Left colon (tissue), 2 donors: ENCODE data around the gene MAFG. TPM values are rescaled to one million over a fixed set of nuclear protein-coding genes. Genes with fewer than 3 reads are reported as not detected.

Source experiments
- ATAC-seq: fragments of 200-7000 bp; cut with Tn5 transposase; one replicate; pipeline ENCODE4 v1.9.1; 2020; ENCODE audit warnings: mild to moderate bottlenecking, moderate library complexity
- DNase-seq, 2 donors: peaks; one replicate each; pipeline ENCODE4 v3.0.0-alpha.2; 2020
- intact Hi-C, 2 donors: fragments of 100-400 bp; cut with DNase I in 1 of 2; cut with micrococcal nuclease in 1 of 2; formaldehyde crosslinking; loops; one replicate each; pipeline versions ENCODE4 v1.11.2 to v1.14.0; 2022; cut with DNase I, micrococcal nuclease
- total RNA-seq, 2 donors: library from RNA; stranded (reverse); fragmentation: NEBNext Ultra II Directional; extraction: Animal tissue kit (Norgen Biotek cat#: 25700); gene quantifications; one replicate each; pipeline ENCODE4 v1.2.1, GENCODE V29; 2021
- donor health status: DM: no; HTN: no; CAD: no.
- donor health status: DM: yes; HTN: yes; CAD: no.

Gene MAFG
- total RNA-seq, 2 donors from 2014 or later, result 17.8 to 19.7 TPM

GRCh38 chr17:81903896-81904599 lies 23.5 kb downstream of the MAFG start:
- ATAC-seq, result no peak
- DNase-seq, result no peak
- intact Hi-C loops, result no loop called here

- intact Hi-C loops, result no loop called here
- no peak for DNase-seq
- ATAC-seq, result no peak
Measured at GRCh38 chr17:81903415-81903831, 24.1 kb downstream of the MAFG start.

- DNase-seq (no peak), ATAC-seq (peak; percentile 38)
- intact Hi-C loops, result no loop called here
Measured at GRCh38 chr17:81902653-81903414, 24.7 kb downstream of the MAFG start.

DNA sequence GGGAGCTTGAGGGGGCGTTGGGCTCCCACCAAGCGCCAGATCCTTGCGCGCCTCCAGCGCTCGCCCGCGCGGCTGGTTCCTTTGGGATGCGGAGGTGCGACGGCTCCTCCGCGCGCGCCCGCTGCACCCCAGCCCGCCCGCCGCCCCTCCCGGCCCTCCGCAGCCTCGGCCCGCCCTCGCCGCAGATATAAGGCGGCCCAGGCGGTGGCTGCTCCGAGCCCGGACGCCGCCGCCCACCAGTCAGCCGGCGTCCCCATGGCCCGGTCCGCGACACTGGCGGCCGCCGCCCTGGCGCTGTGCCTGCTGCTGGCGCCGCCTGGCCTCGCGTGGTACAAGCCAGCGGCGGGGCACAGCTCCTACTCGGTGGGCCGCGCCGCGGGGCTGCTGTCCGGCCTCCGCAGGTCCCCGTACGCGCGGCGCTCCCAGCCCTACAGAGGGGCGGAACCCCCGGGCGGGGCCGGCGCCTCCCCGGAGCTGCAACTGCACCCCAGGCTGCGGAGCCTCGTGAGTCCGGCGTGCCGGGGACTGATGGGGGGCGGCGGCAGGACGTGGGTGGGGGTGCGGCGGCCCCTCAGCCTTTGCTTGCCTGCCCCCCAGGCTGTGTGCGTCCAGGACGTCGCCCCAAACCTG lies 25.4 kb downstream of the MAFG start, which contains the start of gene NPB:
Gene NPB, plus strand, starts transcription at position 216 of the 630 bp plus-strand sequence. Its CDS starts 40 bp downstream, at position 256.
- DNase-seq (peak in 1 of 2 donors; percentile 46), ATAC-seq (peak; percentile 63)
- intact Hi-C loops, result no loop called here

- DNase-seq, result no peak
- peak; percentile 14 for ATAC-seq
- intact Hi-C loops, result no loop called here
Measured at GRCh38 chr17:81901167-81902022, 26.1 kb downstream of the MAFG start.

DNA sequence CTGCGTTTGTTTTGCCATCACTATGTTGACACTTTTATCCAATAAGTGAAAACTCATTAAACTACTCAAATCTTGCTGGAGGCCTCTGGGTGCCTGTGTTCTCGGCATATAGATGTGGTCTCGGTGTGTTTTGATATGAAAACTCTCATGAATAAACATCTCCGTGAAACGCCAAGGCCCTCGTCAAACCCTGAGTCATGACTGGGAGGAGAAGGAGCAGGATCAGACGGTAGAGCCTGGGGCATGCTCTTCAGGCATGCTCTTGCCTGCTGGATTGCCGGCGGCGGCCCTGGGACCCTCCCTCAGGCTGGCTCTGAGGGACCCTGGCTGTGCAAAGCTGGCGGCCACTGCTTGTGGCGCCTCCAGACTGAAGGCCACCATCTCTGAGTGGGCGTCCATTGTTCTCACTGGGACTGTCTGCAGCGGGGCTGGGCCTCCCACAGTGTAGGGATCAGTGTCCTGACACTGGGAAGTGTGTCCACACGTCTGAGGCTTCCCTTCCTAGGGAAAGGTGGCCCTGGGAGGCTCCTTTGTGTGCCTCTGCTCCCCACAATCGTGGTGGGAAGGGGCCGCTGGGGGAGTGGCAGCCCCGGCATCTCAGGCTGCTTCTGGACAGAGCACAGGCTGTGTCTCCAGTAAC lies 27.2 kb downstream of the MAFG start:
- intact Hi-C loops, result no loop called here
- ATAC-seq (no peak), DNase-seq (no peak)

- DNase-seq, result no peak
- no peak for ATAC-seq
- intact Hi-C loops, result no loop called here
Measured at GRCh38 chr17:81899514-81900166, 27.9 kb downstream of the MAFG start.

DNA sequence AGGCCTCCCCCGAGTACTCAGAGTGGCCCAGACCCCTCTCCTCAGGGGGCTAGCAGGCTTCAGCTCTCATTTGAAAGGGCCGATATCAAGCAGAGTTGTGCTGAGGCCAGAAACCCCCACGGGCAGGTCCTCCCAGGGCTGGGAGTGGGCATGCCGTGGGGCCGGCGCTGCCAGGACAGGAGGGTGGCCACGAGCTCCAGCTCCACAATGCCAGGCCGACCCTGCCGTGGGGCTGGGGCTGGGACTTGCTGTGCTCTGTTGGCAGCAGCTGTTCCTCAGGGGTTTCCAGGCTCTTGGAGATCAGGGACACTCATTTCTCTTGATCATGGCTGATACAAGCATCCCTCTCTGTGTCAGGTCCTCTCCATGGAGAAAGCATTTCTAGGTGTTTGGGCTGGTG lies 28.6 kb downstream of the MAFG start:
- intact Hi-C loops, result no loop called here
- ATAC-seq, result no peak
- no peak for DNase-seq

DNA sequence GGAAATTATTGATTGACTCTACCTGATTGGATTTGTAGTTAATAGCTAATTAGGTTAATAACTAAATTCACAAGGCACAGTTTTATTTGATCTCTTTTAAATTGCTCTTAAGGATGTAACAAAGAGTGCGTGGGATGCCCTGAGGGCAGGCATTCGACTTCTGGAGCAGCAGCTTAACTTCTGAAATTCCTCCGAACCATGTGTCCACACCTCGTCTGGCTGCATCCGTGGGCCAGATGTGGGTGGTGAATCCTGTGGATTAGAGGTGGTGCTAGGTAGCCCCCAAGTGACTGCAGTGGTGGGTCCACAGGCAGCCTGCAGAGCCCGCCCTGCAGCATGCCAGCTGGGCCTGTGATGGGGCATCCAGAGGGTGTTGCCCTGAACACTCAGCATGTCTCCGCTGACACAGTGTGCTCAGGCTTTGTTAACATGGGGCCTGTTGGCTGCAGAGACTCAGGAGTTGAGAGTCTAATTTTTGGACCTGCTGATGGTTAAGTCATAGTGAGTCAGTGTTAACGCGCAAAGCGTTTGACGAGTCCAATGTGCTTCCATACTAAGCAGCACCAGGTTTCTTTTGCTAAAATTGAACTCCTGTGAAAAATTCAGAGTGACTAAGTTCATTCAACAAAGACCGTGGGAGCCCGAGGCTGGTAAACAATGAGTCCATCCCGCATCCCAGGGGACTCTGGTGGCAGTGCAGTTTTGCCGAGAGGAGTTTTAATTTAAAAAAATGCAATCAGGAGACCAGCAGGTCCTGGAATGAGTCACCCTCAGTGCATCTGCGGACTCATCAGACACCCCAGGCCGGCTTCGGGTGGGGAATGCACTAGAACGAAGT lies 29.3 kb downstream of the MAFG start:
- DNase-seq (no peak), ATAC-seq (no peak)
- intact Hi-C loops, result no loop called here

- ATAC-seq (no peak), DNase-seq (no peak)
- intact Hi-C loops, result no loop called here
Measured at GRCh38 chr17:81895400-81895799, 32.1 kb downstream of the MAFG start.

- intact Hi-C loops, result no loop called here
- DNase-seq, result no peak
Measured at GRCh38 chr17:81891303-81891552, 36.3 kb downstream of the MAFG start.

GRCh38 chr17:81890447-81891302 lies 36.9 kb downstream of the MAFG start:
- intact Hi-C loops, result no loop called here
- no peak for ATAC-seq
- DNase-seq, result no peak

More at GRCh38 chr17:81891303-81891552, 36.3 kb downstream of the MAFG start:
- no peak for ATAC-seq

DNA sequence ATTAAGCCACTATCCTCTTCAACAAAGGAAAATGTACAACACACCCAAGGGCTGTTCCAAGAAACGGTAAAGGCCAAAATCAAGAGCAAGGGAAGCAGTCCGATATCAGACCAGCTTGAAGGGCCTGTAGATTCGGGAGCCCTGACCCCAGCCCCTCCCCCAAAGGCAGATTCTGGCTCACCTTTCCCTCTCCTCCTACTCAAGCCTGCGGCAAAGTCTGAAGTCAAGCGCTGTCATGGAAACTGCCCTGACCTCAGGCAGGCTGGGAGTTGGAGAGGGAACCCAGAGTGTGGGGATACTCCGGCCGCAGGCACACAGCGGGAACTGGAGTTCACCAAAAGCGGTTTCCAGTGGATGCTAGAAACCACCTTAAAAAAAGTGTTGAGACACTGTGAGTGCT lies 37.9 kb downstream of the MAFG start:
- no peak for DNase-seq
- intact Hi-C loops, result no loop called here
- no peak for ATAC-seq

DNA sequence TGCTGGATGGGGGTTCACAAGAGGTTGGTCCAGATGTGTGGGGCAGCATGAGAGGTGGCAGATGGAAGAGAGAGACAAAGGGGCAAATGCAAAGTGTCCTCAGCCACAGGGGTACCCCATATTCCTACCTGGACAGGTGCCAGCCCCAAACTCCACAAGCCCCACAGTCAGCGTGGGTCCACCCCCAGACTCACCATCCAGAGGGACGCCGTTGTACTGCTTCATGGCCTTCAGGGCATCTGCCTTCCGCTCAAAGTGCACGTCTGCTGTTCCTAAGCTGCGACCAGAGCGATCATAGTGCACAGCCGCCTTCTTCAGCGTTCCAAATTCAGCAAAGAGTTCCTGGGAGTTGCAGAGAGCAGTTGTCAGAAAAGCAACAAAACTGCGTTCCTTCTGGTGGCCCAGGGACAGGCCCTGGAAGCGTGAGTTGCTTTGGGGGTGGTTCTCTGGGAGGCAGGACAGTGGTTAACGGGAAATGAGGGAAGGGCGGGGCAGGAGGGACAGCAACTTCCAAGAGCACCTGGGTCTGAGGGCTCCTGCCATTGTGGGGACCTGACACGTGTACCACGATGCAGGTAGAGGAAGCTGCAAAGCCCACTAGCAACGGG lies 38.4 kb downstream of the MAFG start:
- DNase-seq (no peak), ATAC-seq (no peak)
- intact Hi-C loops, result no loop called here

DNA sequence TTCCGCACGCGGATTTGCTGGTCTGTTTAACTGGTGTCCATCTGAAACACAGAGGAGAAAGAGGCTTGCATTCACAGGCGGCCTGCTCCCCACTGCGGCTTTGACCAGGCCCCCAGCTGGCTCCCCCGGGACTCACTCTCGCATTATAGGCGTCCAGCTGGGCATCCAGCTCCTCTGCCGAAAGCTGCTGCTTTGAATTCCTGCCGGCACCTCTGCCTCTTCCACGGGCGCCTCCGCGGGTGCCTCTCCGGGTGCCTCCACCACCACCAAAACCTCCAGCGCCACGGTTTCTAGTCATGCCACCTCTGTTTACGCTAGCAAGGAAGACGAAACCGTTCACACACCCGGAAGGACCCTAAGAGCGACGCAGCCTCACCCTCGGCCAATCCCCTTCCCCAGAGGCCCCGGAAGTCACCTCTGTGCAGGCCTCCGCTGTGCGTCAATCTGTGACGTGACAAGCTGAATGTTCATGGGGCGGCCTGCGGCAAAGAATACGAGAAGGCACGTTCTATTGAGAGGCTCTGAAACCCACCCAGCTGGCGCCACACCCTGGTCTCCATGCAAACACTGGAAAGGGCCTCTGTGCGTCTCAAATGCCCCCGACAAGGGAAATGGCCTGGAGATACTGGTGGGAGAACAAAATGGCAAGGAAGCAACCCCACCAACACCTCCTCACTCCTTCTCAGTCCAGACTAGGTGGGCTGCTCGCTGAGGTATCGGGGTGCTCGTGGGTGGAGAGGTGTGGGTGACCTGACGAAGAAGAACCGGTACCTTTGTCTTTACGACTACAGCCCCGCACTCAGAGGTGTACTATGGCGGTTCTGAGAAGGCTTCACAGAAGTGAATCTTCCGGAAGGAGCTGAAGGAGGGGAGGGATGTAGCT lies 39.2 kb downstream of the MAFG start:
- no peak for ATAC-seq
- no peak for DNase-seq
- intact Hi-C loops, result no loop called here
